Measurements from ENCODE around the gene HAP1.

Gene HAP1

DNA sequence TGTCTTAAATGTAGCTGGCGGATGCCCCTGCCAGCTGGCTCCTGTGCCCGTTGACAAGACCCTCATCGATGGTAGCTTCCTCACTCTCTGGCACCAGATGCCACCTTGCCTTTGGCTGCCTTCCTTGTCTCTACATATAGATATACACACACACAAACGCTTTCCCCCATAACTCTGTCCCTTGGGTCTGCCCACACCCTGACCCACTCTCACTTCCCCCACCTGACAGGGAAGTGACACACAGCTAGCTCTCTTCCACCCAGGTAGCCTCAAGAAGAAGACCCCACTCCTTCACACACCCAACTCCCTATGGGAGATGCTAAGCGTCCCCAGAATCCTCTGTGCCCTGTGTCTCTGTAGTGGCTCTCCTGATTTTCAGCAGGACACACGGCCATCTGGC, 26.4 kb upstream of the HAP1 start:
- no peak overlapping the region for H3K4me3 ChIP-seq (ENCODE audit: low read depth, low read length)
- DNase-seq (ENCODE audit: low read depth, low spot score) = no peak
- CTCF ChIA-PET = no interaction called here
- POLR2A ChIA-PET = no interaction called here
- TF ChIP-seq, protein P1, sequence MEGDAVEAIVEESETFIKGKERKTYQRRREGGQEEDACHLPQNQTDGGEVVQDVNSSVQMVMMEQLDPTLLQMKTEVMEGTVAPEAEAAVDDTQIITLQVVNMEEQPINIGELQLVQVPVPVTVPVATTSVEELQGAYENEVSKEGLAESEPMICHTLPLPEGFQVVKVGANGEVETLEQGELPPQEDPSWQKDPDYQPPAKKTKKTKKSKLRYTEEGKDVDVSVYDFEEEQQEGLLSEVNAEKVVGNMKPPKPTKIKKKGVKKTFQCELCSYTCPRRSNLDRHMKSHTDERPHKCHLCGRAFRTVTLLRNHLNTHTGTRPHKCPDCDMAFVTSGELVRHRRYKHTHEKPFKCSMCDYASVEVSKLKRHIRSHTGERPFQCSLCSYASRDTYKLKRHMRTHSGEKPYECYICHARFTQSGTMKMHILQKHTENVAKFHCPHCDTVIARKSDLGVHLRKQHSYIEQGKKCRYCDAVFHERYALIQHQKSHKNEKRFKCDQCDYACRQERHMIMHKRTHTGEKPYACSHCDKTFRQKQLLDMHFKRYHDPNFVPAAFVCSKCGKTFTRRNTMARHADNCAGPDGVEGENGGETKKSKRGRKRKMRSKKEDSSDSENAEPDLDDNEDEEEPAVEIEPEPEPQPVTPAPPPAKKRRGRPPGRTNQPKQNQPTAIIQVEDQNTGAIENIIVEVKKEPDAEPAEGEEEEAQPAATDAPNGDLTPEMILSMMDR (IDR thresholded peaks at IDR 0.05; ENCODE audit: insufficient read depth, low read length, missing control alignments) = no peak

DNA sequence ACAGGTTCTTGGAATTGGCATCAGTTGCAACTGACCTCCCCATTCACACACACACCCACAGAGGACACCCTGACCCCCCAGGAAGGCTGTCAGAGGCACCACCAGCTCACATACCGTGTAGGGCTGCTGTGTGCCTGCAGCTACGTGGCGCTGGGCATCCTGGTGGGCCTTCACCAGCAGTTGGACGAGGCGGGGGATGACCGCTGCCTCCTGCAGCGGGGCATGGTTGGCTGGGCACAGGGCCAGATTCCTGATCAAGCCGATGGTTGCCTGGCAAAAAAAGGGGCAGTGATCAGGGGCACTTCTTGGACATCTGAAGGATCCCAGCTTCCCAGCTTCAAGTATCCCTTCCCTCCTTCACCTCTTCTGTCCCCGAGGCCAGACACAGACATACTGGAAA, 24.2 kb upstream of the HAP1 start:
- no peak overlapping the region for H3K4me3 ChIP-seq (ENCODE audit: low read depth, low read length)
- CTCF ChIA-PET = interaction anchor here (1.4 to 1.7 kb wide), 2 partner anchors 28 to 63 kb away, joined by 3 to 5 read pairs; partner anchors contain the start of gene JUP
- TF ChIP-seq, protein P1 (IDR thresholded peaks at IDR 0.05; ENCODE audit: insufficient read depth, low read length, missing control alignments) = no peak
- DNase-seq (ENCODE audit: low read depth, low spot score) = no peak
- POLR2A ChIA-PET = no interaction called here

DNA sequence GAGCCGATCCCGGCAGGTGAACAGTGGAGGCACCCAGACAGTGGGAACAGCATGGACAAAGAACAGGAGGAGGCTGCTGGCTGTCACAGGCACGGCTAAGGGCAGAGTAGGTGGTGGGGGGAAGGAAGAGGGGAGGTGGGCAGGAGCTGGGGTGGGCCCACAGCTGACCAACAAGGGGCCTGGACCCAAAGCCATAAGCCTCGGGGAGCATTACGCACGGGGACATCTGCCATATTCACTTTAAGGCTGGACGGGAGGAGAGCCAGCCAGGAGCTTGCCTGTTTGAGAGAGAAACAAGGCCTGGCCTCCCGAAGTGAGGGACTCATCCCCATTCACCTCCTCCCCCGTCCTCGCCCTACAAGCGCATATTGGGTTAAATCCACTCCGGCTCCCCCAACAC, 19.6 kb upstream of the HAP1 start:
- no peak for DNase-seq (ENCODE audit: low read depth, low spot score)
- TF ChIP-seq, protein P1 (IDR thresholded peaks at IDR 0.05; ENCODE audit: insufficient read depth, low read length, missing control alignments) = no peak
- no peak overlapping the region for H3K4me3 ChIP-seq (ENCODE audit: low read depth, low read length)
- ChIA-PET CTCF (interaction anchor here (1.7 to 4.9 kb wide), 3 partner anchors 12 to 47 kb away, joined by 8 to 23 read pairs (median 22); no protein-coding TSS in a partner anchor), POLR2A (no interaction called here)

DNA sequence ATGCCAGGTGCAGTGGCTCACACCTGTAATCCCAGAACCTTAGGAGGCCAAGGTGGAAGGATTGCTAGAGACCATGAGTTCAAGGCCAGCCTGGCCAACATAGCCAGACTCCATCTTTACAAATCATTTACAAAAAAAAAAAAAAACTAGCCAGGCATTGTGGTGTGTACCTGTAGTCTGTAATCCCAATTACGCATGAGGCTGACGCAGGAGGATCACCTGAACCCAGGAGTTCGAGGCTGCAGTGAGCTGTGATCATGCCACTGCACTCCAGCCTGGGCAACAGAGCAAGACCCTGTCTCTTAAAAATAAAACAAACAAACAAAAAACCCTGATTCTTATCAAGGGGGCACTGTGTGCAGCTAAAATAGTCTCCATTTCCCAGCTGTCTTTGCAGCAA, 16.8 kb upstream of the HAP1 start:
- no peak for DNase-seq (ENCODE audit: low read depth, low spot score)
- POLR2A ChIA-PET = interaction anchor here (0.7 to 1.1 kb wide), 2 partner anchors 8 to 35 kb away, joined by 3 read pairs; partner anchors contain the start of gene JUP
- no peak overlapping the region for H3K4me3 ChIP-seq (ENCODE audit: low read depth, low read length)
- CTCF ChIA-PET = interaction anchor here (1.3 to 4.9 kb wide), 5 partner anchors 10 to 50 kb away, joined by 3 to 22 read pairs (median 6); no protein-coding TSS in a partner anchor
- TF ChIP-seq, protein P1 (IDR thresholded peaks at IDR 0.05; ENCODE audit: insufficient read depth, low read length, missing control alignments) = no peak

DNA sequence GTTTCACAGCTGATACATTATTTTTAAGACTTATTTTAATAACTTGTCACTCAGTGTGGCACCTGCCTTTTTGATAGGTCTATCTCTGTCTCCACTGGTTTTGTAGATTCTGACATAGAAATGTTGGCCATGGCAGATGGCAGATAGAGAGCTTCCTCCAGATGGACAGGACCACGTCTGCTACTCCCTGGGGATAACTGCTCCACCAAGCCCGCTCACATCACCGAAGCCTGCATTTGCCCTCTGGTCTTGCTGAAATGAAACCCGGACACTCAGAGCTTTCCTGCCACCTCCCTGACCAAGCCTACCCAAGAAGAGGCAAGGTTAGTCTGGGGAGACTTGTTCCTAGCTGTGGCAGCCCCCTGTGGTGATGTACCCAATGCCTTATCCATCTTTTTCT, 16.4 kb upstream of the HAP1 start:
- POLR2A ChIA-PET = no interaction called here
- no peak overlapping the region for H3K4me3 ChIP-seq (ENCODE audit: low read depth, low read length)

DNA sequence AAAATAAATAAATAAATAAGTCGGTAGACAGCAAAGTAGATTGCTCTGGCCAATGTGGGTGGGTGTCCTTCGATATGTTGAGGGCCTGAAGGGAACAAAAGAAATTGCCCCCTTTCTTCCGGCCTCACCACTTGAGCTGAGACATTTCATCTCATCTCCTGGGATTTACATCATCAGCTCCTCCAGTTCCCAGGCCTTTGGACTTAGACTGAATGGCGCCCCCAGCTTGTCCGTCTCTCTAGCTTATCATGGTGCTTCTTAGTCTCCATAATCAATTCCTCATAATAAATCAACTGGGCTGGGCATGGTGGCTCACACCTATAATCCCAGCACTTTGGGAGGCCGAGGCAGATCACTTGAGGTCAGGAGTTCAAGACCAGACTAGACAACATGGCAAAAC, 13.8 kb upstream of the HAP1 start:
- POLR2A ChIA-PET = interaction anchor here (0.6 kb wide), 1 partner anchor 25 kb away, joined by 3 read pairs; no protein-coding TSS in a partner anchor

More for the DNA sequence above, 16.4 kb upstream of the HAP1 start:
- CTCF ChIA-PET = interaction anchor here (1.3 to 4.9 kb wide), 6 partner anchors 9 to 51 kb away, joined by 3 to 22 read pairs (median 4); no protein-coding TSS in a partner anchor
- DNase-seq (ENCODE audit: low read depth, low spot score) = no peak
- TF ChIP-seq, protein P1 (IDR thresholded peaks at IDR 0.05; ENCODE audit: insufficient read depth, low read length, missing control alignments) = no peak

More for the DNA sequence above, 13.8 kb upstream of the HAP1 start:
- CTCF ChIA-PET = interaction anchor here (1.0 to 1.7 kb wide), 3 partner anchors 11 to 53 kb away, joined by 3 to 8 read pairs (median 7); no protein-coding TSS in a partner anchor
- no peak overlapping the region for H3K4me3 ChIP-seq (ENCODE audit: low read depth, low read length)
- TF ChIP-seq, protein P1 (IDR thresholded peaks at IDR 0.05; ENCODE audit: insufficient read depth, low read length, missing control alignments) = no peak
- DNase-seq (ENCODE audit: low read depth, low spot score) = no peak

Data from AG04449 (cell line).